Measurements from ENCODE around the gene TGFA.

DNA sequence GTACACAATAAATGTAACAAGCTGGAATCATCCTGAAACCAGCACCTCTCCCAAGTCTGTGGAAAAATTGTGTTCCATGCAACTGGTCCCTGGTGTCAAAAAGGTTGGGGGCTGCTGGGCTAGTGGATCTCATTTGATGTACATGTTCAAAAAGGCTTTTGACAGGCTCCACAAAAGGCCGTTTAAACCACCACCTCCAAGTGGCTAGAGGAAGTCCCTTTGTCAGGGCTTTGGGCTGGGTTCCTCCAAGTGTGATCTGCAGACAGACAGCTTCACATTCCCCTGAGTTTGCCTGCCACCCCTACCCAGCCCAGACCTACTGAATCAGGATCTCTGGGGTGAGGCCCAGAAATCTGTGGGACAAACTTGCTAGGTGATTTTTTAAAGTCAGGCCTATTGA is 84.7 kb downstream of the TGFA start:
- TF ChIP-seq, protein P1, sequence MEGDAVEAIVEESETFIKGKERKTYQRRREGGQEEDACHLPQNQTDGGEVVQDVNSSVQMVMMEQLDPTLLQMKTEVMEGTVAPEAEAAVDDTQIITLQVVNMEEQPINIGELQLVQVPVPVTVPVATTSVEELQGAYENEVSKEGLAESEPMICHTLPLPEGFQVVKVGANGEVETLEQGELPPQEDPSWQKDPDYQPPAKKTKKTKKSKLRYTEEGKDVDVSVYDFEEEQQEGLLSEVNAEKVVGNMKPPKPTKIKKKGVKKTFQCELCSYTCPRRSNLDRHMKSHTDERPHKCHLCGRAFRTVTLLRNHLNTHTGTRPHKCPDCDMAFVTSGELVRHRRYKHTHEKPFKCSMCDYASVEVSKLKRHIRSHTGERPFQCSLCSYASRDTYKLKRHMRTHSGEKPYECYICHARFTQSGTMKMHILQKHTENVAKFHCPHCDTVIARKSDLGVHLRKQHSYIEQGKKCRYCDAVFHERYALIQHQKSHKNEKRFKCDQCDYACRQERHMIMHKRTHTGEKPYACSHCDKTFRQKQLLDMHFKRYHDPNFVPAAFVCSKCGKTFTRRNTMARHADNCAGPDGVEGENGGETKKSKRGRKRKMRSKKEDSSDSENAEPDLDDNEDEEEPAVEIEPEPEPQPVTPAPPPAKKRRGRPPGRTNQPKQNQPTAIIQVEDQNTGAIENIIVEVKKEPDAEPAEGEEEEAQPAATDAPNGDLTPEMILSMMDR (IDR thresholded peaks at IDR 0.05), result no peak
- no peak for TF ChIP-seq POLR2AphosphoS5 (IDR thresholded peaks at IDR 0.05)
- TF ChIP-seq POLR2A (IDR thresholded peaks at IDR 0.05), result no peak
- no peak for TF ChIP-seq EP300 (IDR thresholded peaks at IDR 0.05; ENCODE audit: low read depth)

Data from transverse colon (tissue), 4 donors.